Small intestine (tissue), 7 donors: Measurements from ENCODE around the gene HOXA10. TPM values are rescaled to one million over a fixed set of nuclear protein-coding genes. Genes with fewer than 3 reads are reported as not detected.

Experiments
- DNase-seq, 2 donors: peaks; one replicate each; pipeline versions ENCODE4 v3.0.0 to v3.0.0-alpha.2; 2013
- FAIRE-seq: peaks from 2 replicates; lab custom pipeline; 2012; peaks lifted over from hg19 to GRCh38; lab: Jason Lieb, UNC
- H3K27ac ChIP-seq, 3 donors: one replicate each; pipeline ENCODE4 v1.5.1; 2013; ENCODE audit warnings: low read length in 2 of 3, mild to moderate bottlenecking in 2 of 3, control low read depth in 1 of 3, inconsistent platforms in 1 of 3, low read depth in 1 of 3, moderate library complexity in 1 of 3
- H3K27me3 ChIP-seq, 3 donors: one replicate each; pipeline ENCODE4 v1.6.1; 2013; ENCODE audit warnings: low read length in 3 of 3, inconsistent platforms in 1 of 3; ENCODE audit not compliant: control insufficient read depth in 3 of 3, insufficient read depth in 3 of 3
- H3K36me3 ChIP-seq, 3 donors: one replicate each; pipeline ENCODE4 v1.6.1; 2013; ENCODE audit warnings: low read length in 3 of 3, inconsistent platforms in 1 of 3, low read depth in 1 of 3, mild to moderate bottlenecking in 1 of 3, moderate library complexity in 1 of 3; ENCODE audit not compliant: control insufficient read depth in 3 of 3, insufficient read depth in 2 of 3
- H3K4me1 ChIP-seq, 3 donors: one replicate each; pipeline ENCODE4 v1.6.1; 2013; ENCODE audit warnings: low read length in 2 of 3, inconsistent platforms in 1 of 3, low read depth in 1 of 3, mild to moderate bottlenecking in 1 of 3, moderate library complexity in 1 of 3; ENCODE audit not compliant: control insufficient read depth in 3 of 3, insufficient read depth in 2 of 3
- H3K4me3 ChIP-seq, 3 donors: one replicate each; pipeline ENCODE4 v1.5.1; 2013; ENCODE audit warnings: low read length in 3 of 3, control low read depth in 1 of 3, inconsistent platforms in 1 of 3, low read depth in 1 of 3, mild to moderate bottlenecking in 1 of 3, moderate library complexity in 1 of 3
- H3K9me3 ChIP-seq, 2 donors: one replicate each; pipeline ENCODE4 v1.6.1; 2013; ENCODE audit warnings: low read depth in 1 of 2, low read length in 1 of 2; ENCODE audit not compliant: control insufficient read depth in 2 of 2, insufficient read depth in 1 of 2
- WGBS, 3 donors: extraction: QIAGEN DNeasy Blood & Tissue Kit; methylation state at CpG; one replicate each; pipeline ENCODE4 v1.1.7; 2013; 5-methylcytosine and 5-hydroxymethylcytosine counted together
- polyA plus RNA-seq, 4 donors: library from polyadenylated mRNA; stranded (reverse) in 3 of 4; unstranded in 1 of 4; fragments of 200-250 nt in 3 of 4; fragments of 120-200 nt in 1 of 4; gene quantifications; one replicate each; pipeline versions ENCODE4 v1.2.1 to v1.2.3, GENCODE V29; 2013
- donor health status: healthy with polysubstance abuse.
- donor health status: control.
- donor health status: control.
- donor health status: Bipolar disorder and iron deficiency.
- donor health status: healthy.

HOXA10 gene
- polyA plus RNA-seq, 4 donors = 0.06 to 19.8 TPM; not detected in 2

GRCh38 chr7:27147199-27148030 is 26.7 kb downstream of the HOXA10 start, which contains the start of gene HOXA6:
Gene HOXA6 (minus strand): TSS chr7:27147774. CDS start chr7:27147749, 25 bp downstream.
- peaks cover 0 to 37% (median 0%) of the 10 kb centered on the region in 3 donors for H3K4me1 ChIP-seq
- FAIRE-seq = no peak
- H3K27ac ChIP-seq = peak within 1 kb of the TSS in 2 of 3 donors; percentile 73 to 78
- WGBS, 3 donors = 9 to 22% (median 13%) methylated on average over 63 of the region's 63 CpGs
- H3K9me3 ChIP-seq = no peaks in the 10 kb centered on the region
- peak within 1 kb of the TSS; percentile 7 to 42 (median 7) for H3K4me3 ChIP-seq
- DNase-seq = peak; percentile 40 to 71
- peaks cover 0 to 31% (median 0%) of the 10 kb centered on the region in 3 donors for H3K36me3 ChIP-seq
- peaks cover 9 to 89% (median 21%) of the 10 kb centered on the region in 3 donors for H3K27me3 ChIP-seq

- FAIRE-seq = no peak
- Histone ChIP-seq H3K4me1 (peaks cover 0 to 44% (median 0%) of the 10 kb centered on the region in 3 donors), H3K36me3 (peaks cover 0 to 39% (median 0%) of the 10 kb centered on the region in 3 donors), H3K27ac (peak overlapping the region in 2 of 3 donors; percentile 57 to 78), H3K27me3 (peaks cover 11 to 89% (median 18%) of the 10 kb centered on the region in 3 donors), H3K9me3 (no peaks in the 10 kb centered on the region), H3K4me3 (peak overlapping the region in 1 of 3 donors; percentile 42)
- 43 to 77% (median 73%) methylated on average over 5 of the region's 5 CpGs for WGBS, 3 donors
- no peak for DNase-seq
Observed at GRCh38 chr7:27146491-27147198, 27.5 kb downstream of the HOXA10 start.

- Histone ChIP-seq H3K9me3 (no peaks in the 10 kb centered on the region), H3K27me3 (peaks cover 9 to 84% (median 13%) of the 10 kb centered on the region in 3 donors), H3K27ac (peak overlapping the region in 2 of 3 donors; percentile 13 to 62), H3K36me3 (peaks cover 0 to 40% (median 0%) of the 10 kb centered on the region in 3 donors), H3K4me1 (peaks cover 0 to 41% (median 0%) of the 10 kb centered on the region in 3 donors), H3K4me3 (peak overlapping the region in 1 of 3 donors; percentile 6)
- 36 to 72% (median 61%) methylated on average over 11 of the region's 11 CpGs for WGBS, 3 donors
- FAIRE-seq (no peak), DNase-seq (no peak)
Observed at GRCh38 chr7:27145914-27146412, 28.2 kb downstream of the HOXA10 start.

DNA sequence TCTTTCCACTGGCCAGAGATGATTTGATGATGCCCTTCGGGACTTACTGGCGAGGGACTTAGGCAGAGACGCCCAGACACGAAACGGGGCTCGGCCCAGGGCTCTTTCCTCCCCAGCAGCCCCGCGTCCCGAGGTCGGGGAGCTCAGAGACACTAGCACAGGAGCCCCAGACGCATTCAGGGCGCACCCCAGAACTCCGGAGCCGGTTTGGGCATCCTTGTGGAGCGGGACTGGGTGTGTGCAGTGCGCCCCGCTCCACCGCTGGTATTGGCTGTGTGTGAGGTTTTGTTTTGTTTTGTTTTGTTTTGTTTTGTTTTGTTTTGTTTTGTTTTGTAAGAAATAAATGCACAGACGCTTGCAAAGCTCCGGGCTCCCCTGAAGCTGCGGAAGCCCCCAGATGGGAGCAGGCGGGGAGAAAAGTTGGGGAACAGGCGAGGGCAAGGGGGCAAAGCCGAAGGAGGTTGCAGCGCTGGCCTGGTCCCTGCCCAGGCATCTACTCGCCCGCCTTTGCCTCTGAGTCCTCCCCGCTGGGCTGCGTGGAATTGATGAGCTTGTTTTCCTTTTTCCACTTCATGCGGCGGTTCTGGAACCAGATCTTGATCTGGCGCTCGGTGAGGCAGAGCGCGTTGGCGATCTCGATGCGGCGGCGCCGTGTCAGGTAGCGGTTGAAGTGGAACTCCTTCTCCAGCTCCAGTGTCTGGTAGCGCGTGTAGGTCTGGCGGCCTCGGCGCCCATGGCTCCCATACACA is 28.8 kb downstream of the HOXA10 start:
- peak overlapping the region in 2 of 3 donors; percentile 52 to 62 for H3K27ac ChIP-seq
- no peak for DNase-seq
- H3K27me3 ChIP-seq = peaks cover 9 to 78% (median 13%) of the 10 kb centered on the region in 3 donors
- no peak for FAIRE-seq
- H3K36me3 ChIP-seq = peaks cover 0 to 38% (median 0%) of the 10 kb centered on the region in 3 donors
- peak overlapping the region in 1 of 3 donors; percentile 29 for H3K4me3 ChIP-seq
- no peaks in the 10 kb centered on the region for H3K9me3 ChIP-seq
- peaks cover 0 to 42% (median 0%) of the 10 kb centered on the region in 3 donors for H3K4me1 ChIP-seq
- 29 to 67% (median 47%) methylated on average over 47 of the region's 47 CpGs for WGBS, 3 donors

- WGBS, 3 donors = 7 to 47% (median 32%) methylated on average over 30 to 31 of the region's 31 CpGs
- H3K27ac ChIP-seq = peak overlapping the region in 2 of 3 donors; percentile 52 to 62
- H3K4me3 ChIP-seq = peak overlapping the region in 1 of 3 donors; percentile 29
- H3K4me1 ChIP-seq = peaks cover 0 to 41% (median 2%) of the 10 kb centered on the region in 3 donors
- H3K9me3 ChIP-seq = no peaks in the 10 kb centered on the region
- peaks cover 0 to 35% (median 0%) of the 10 kb centered on the region in 3 donors for H3K36me3 ChIP-seq
- H3K27me3 ChIP-seq = peaks cover 9 to 72% (median 13%) of the 10 kb centered on the region in 3 donors
- DNase-seq (no peak), FAIRE-seq (no peak)
Observed at GRCh38 chr7:27144781-27145164, 29.3 kb downstream of the HOXA10 start.

- Histone ChIP-seq H3K27me3 (peaks cover 9 to 68% (median 13%) of the 10 kb centered on the region in 3 donors), H3K4me3 (peak overlapping the region in 2 of 3 donors; percentile 29 to 46), H3K27ac (peak overlapping the region in 2 of 3 donors; percentile 55 to 62), H3K36me3 (peaks cover 0 to 35% (median 0%) of the 10 kb centered on the region in 3 donors), H3K4me1 (peaks cover 0 to 41% (median 2%) of the 10 kb centered on the region in 3 donors), H3K9me3 (no peaks in the 10 kb centered on the region)
- FAIRE-seq (no peak), DNase-seq (peak in 1 of 2 donors; percentile 66)
- WGBS, 3 donors = 14 to 45% (median 39%) methylated on average over 40 of the region's 40 CpGs
Observed at GRCh38 chr7:27143950-27144780, 30.0 kb downstream of the HOXA10 start.
